Small intestine (tissue), 7 donors: ENCODE results near the gene ADAM22. TPM values are rescaled to one million over a fixed set of nuclear protein-coding genes. Genes with fewer than 3 reads are reported as not detected.

ENCODE experiments used
- DNase-seq, 2 donors: peaks; one replicate each; pipeline versions ENCODE4 v3.0.0 to v3.0.0-alpha.2; 2013
- FAIRE-seq: peaks from 2 replicates; lab custom pipeline; 2012; peaks lifted over from hg19 to GRCh38; lab: Jason Lieb, UNC
- H3K27ac ChIP-seq, 3 donors: one replicate each; pipeline ENCODE4 v1.5.1; 2013; ENCODE audit warnings: low read length in 2 of 3, mild to moderate bottlenecking in 2 of 3, control low read depth in 1 of 3, inconsistent platforms in 1 of 3, low read depth in 1 of 3, moderate library complexity in 1 of 3
- H3K27me3 ChIP-seq, 3 donors: one replicate each; pipeline ENCODE4 v1.6.1; 2013; ENCODE audit warnings: low read length in 3 of 3, inconsistent platforms in 1 of 3; ENCODE audit not compliant: control insufficient read depth in 3 of 3, insufficient read depth in 3 of 3
- H3K36me3 ChIP-seq, 3 donors: one replicate each; pipeline ENCODE4 v1.6.1; 2013; ENCODE audit warnings: low read length in 3 of 3, inconsistent platforms in 1 of 3, low read depth in 1 of 3, mild to moderate bottlenecking in 1 of 3, moderate library complexity in 1 of 3; ENCODE audit not compliant: control insufficient read depth in 3 of 3, insufficient read depth in 2 of 3
- H3K4me1 ChIP-seq, 3 donors: one replicate each; pipeline ENCODE4 v1.6.1; 2013; ENCODE audit warnings: low read length in 2 of 3, inconsistent platforms in 1 of 3, low read depth in 1 of 3, mild to moderate bottlenecking in 1 of 3, moderate library complexity in 1 of 3; ENCODE audit not compliant: control insufficient read depth in 3 of 3, insufficient read depth in 2 of 3
- H3K4me3 ChIP-seq, 3 donors: one replicate each; pipeline ENCODE4 v1.5.1; 2013; ENCODE audit warnings: low read length in 3 of 3, control low read depth in 1 of 3, inconsistent platforms in 1 of 3, low read depth in 1 of 3, mild to moderate bottlenecking in 1 of 3, moderate library complexity in 1 of 3
- H3K9me3 ChIP-seq, 2 donors: one replicate each; pipeline ENCODE4 v1.6.1; 2013; ENCODE audit warnings: low read depth in 1 of 2, low read length in 1 of 2; ENCODE audit not compliant: control insufficient read depth in 2 of 2, insufficient read depth in 1 of 2
- WGBS, 3 donors: extraction: QIAGEN DNeasy Blood & Tissue Kit; methylation state at CpG; one replicate each; pipeline ENCODE4 v1.1.7; 2013; 5-methylcytosine and 5-hydroxymethylcytosine counted together
- polyA plus RNA-seq, 4 donors: library from polyadenylated mRNA; stranded (reverse) in 3 of 4; unstranded in 1 of 4; fragments of 200-250 nt in 3 of 4; fragments of 120-200 nt in 1 of 4; gene quantifications; one replicate each; pipeline versions ENCODE4 v1.2.1 to v1.2.3, GENCODE V29; 2013
- donor health status: healthy with polysubstance abuse.
- donor health status: control.
- donor health status: control.
- donor health status: Bipolar disorder and iron deficiency.
- donor health status: healthy.

The ADAM22 gene
- polyA plus RNA-seq, 4 donors, result 0.94 to 7.6 TPM; not detected in 2

- 58 to 74% (median 63%) methylated on average over 1 of the region's 1 CpG for WGBS, 3 donors
- FAIRE-seq, result no peak
- H3K36me3 ChIP-seq, result no peaks in the 10 kb centered on the region
- H3K9me3 ChIP-seq, result peaks cover 0 to 4% of the 10 kb centered on the region in 2 donors
- no peak overlapping the region for H3K4me3 ChIP-seq
- H3K4me1 ChIP-seq, result no peaks in the 10 kb centered on the region
- H3K27ac ChIP-seq, result no peak overlapping the region
- DNase-seq, result no peak
- H3K27me3 ChIP-seq, result no peaks in the 10 kb centered on the region
These were observed 123.6 kb downstream of the ADAM22 start for GRCh38 chr7:88057655-88058054.

- no peak for FAIRE-seq
- Histone ChIP-seq H3K4me1 (no peaks in the 10 kb centered on the region), H3K4me3 (no peak overlapping the region), H3K27ac (no peak overlapping the region), H3K27me3 (no peaks in the 10 kb centered on the region), H3K36me3 (no peaks in the 10 kb centered on the region), H3K9me3 (peaks cover 0 to 4% of the 10 kb centered on the region in 2 donors)
- DNase-seq, result no peak
These were observed 128.2 kb downstream of the ADAM22 start for GRCh38 chr7:88062238-88062637.

GRCh38 chr7:88069093-88069492 is 135.0 kb downstream of the ADAM22 start:
- Histone ChIP-seq H3K27ac (no peak overlapping the region), H3K27me3 (no peaks in the 10 kb centered on the region), H3K36me3 (no peaks in the 10 kb centered on the region), H3K9me3 (peaks cover 0 to 7% of the 10 kb centered on the region in 2 donors), H3K4me3 (no peak overlapping the region), H3K4me1 (no peaks in the 10 kb centered on the region)
- FAIRE-seq, result no peak
- DNase-seq, result no peak
- 85 to 100% (median 93%) methylated on average over 1 of the region's 1 CpG for WGBS, 3 donors

GRCh38 chr7:88071994-88072714 is 138.1 kb downstream of the ADAM22 start:
- Histone ChIP-seq H3K36me3 (no peaks in the 10 kb centered on the region), H3K4me3 (no peak overlapping the region), H3K27ac (no peak overlapping the region), H3K27me3 (no peaks in the 10 kb centered on the region), H3K4me1 (no peaks in the 10 kb centered on the region), H3K9me3 (peaks cover 0 to 7% of the 10 kb centered on the region in 2 donors)
- no peak for FAIRE-seq
- DNase-seq, result no peak
- whole genome bisulfite sequencing, 3 donors, result 46 to 48% (median 47%) methylated on average over 3 of the region's 3 CpGs

- H3K4me1 ChIP-seq, result no peaks in the 10 kb centered on the region
- WGBS, 3 donors, result 69 to 79% (median 74%) methylated on average over 1 of the region's 1 CpG
- peaks cover 0 to 11% of the 10 kb centered on the region in 2 donors for H3K9me3 ChIP-seq
- no peaks in the 10 kb centered on the region for H3K36me3 ChIP-seq
- DNase-seq (no peak), FAIRE-seq (no peak)
- H3K4me3 ChIP-seq, result no peak overlapping the region
- H3K27me3 ChIP-seq, result no peaks in the 10 kb centered on the region
- H3K27ac ChIP-seq, result no peak overlapping the region
These were observed 138.6 kb downstream of the ADAM22 start for GRCh38 chr7:88072715-88073055.

- WGBS, 3 donors, result 52 to 76% (median 74%) methylated on average over 1 of the region's 1 CpG
- Histone ChIP-seq H3K27ac (no peak overlapping the region), H3K4me3 (no peak overlapping the region), H3K36me3 (no peaks in the 10 kb centered on the region), H3K27me3 (no peaks in the 10 kb centered on the region), H3K4me1 (no peaks in the 10 kb centered on the region), H3K9me3 (peaks cover 0 to 9% of the 10 kb centered on the region in 2 donors)
- FAIRE-seq (no peak), DNase-seq (no peak)
These were observed 139.6 kb downstream of the ADAM22 start for GRCh38 chr7:88073626-88074025.

- Histone ChIP-seq H3K27me3 (no peaks in the 10 kb centered on the region), H3K9me3 (peaks cover 0 to 4% of the 10 kb centered on the region in 2 donors), H3K4me3 (no peak overlapping the region), H3K27ac (no peak overlapping the region), H3K4me1 (no peaks in the 10 kb centered on the region), H3K36me3 (no peaks in the 10 kb centered on the region)
- FAIRE-seq, result no peak
- no peak for DNase-seq
- 63 to 73% (median 64%) methylated on average over 2 of the region's 2 CpGs for WGBS, 3 donors
These were observed 141.2 kb downstream of the ADAM22 start for GRCh38 chr7:88075216-88075615.

- Histone ChIP-seq H3K36me3 (no peaks in the 10 kb centered on the region), H3K4me3 (no peak overlapping the region), H3K27ac (no peak overlapping the region), H3K9me3 (no peaks in the 10 kb centered on the region), H3K4me1 (no peaks in the 10 kb centered on the region), H3K27me3 (no peaks in the 10 kb centered on the region)
- FAIRE-seq, result no peak
- no peak for DNase-seq
- 44 to 71% (median 49%) methylated on average over 2 of the region's 2 CpGs for WGBS, 3 donors
These were observed 149.8 kb downstream of the ADAM22 start for GRCh38 chr7:88083883-88084282.

GRCh38 chr7:88089561-88089960 is 155.5 kb downstream of the ADAM22 start:
- FAIRE-seq (no peak), DNase-seq (no peak)

More at GRCh38 chr7:88089561-88089960, 155.5 kb downstream of the ADAM22 start:
- no peaks in the 10 kb centered on the region for H3K9me3 ChIP-seq
- H3K4me1 ChIP-seq, result no peaks in the 10 kb centered on the region
- H3K36me3 ChIP-seq, result no peaks in the 10 kb centered on the region
- H3K27ac ChIP-seq, result no peak overlapping the region
- WGBS, 3 donors, result 53 to 77% (median 75%) methylated on average over 1 of the region's 1 CpG
- no peaks in the 10 kb centered on the region for H3K27me3 ChIP-seq
- H3K4me3 ChIP-seq, result no peak overlapping the region
